Left ventricle myocardium inferior (tissue), 1 donor: ENCODE results near the gene APOL4. TPM values are rescaled to one million over a fixed set of nuclear protein-coding genes. Genes with fewer than 3 reads are reported as not detected.

Experiments used
- DNase-seq: peaks from one replicate; pipeline ENCODE4 v3.0.0-alpha.2; 2020
- H3K27ac ChIP-seq: fragments of 200-600 bp; replicated peaks from 2 replicates; pipeline ENCODE4 v1.8.0; 2021
- H3K27me3 ChIP-seq: fragments of 200-600 bp; 2 replicates; pipeline ENCODE4 v1.8.0; 2021; ENCODE audit warnings: low read depth
- H3K36me3 ChIP-seq: fragments of 200-600 bp; 2 replicates; pipeline ENCODE4 v1.8.0; 2021
- H3K4me1 ChIP-seq: fragments of 200-600 bp; 2 replicates; pipeline ENCODE4 v1.8.0; 2021
- H3K4me3 ChIP-seq: fragments of 200-600 bp; 2 replicates; pipeline ENCODE4 v1.8.0; 2021; ENCODE audit warnings: mild to moderate bottlenecking, moderate library complexity
- H3K9me3 ChIP-seq: fragments of 200-600 bp; replicated peaks from 2 replicates; pipeline ENCODE4 v1.8.0; 2021
- intact Hi-C: fragments of 100-400 bp; cut with micrococcal nuclease; formaldehyde crosslinking; loops from one replicate; pipeline ENCODE4 v1.11.0; 2022
- total RNA-seq: library from RNA; stranded (reverse); fragmentation: NEBNext Ultra II Directional; extraction: Animal tissue kit (Norgen Biotek cat#: 25700); gene quantifications from one replicate; pipeline ENCODE4 v1.2.1, GENCODE V29; 2021
- TF ChIP-seq, protein P1 (sequence below): fragments of 200-600 bp; IDR thresholded peaks from 2 replicates; pipeline ENCODE4 v1.8.0; 2021; ENCODE audit warnings: antibody characterized with exemption, mild to moderate bottlenecking, borderline replicate concordance
- donor health status: DM: no; HTN: yes; CAD: no; lungs with severe emphysema.

APOL4 gene
- total RNA-seq, 1 donor from 2014 or later, result 4.7 TPM

- Histone ChIP-seq H3K27me3 (no peaks in the 10 kb centered on the region), H3K27ac (peak overlapping the region; percentile 45), H3K36me3 (peaks cover 58% of the 10 kb centered on the region), H3K4me3 (no peak overlapping the region), H3K9me3 (no peaks in the 10 kb centered on the region), H3K4me1 (peaks cover 55% of the 10 kb centered on the region)
- intact Hi-C loops, result loop anchor here (5.0 kb wide), 1 partner anchor 36 kb away; no protein-coding TSS in a partner anchor
- DNase-seq, result no peak
- TF ChIP-seq, protein P1, sequence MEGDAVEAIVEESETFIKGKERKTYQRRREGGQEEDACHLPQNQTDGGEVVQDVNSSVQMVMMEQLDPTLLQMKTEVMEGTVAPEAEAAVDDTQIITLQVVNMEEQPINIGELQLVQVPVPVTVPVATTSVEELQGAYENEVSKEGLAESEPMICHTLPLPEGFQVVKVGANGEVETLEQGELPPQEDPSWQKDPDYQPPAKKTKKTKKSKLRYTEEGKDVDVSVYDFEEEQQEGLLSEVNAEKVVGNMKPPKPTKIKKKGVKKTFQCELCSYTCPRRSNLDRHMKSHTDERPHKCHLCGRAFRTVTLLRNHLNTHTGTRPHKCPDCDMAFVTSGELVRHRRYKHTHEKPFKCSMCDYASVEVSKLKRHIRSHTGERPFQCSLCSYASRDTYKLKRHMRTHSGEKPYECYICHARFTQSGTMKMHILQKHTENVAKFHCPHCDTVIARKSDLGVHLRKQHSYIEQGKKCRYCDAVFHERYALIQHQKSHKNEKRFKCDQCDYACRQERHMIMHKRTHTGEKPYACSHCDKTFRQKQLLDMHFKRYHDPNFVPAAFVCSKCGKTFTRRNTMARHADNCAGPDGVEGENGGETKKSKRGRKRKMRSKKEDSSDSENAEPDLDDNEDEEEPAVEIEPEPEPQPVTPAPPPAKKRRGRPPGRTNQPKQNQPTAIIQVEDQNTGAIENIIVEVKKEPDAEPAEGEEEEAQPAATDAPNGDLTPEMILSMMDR, result no peak
These were observed 55.7 kb downstream of the APOL4 start for GRCh38 chr22:36145881-36146280.

- peak overlapping the region; percentile 45 for H3K27ac ChIP-seq
- peaks cover 66% of the 10 kb centered on the region for H3K36me3 ChIP-seq
- no peaks in the 10 kb centered on the region for H3K27me3 ChIP-seq
- no peak overlapping the region for H3K4me3 ChIP-seq
- H3K4me1 ChIP-seq, result peaks cover 46% of the 10 kb centered on the region
- intact Hi-C loops, result loop anchor here (5.0 kb wide), 1 partner anchor 37 kb away; no protein-coding TSS in a partner anchor
- TF ChIP-seq, protein P1, result peak; percentile 85
- peak; percentile 51 for DNase-seq
- no peaks in the 10 kb centered on the region for H3K9me3 ChIP-seq
These were observed 56.6 kb downstream of the APOL4 start for GRCh38 chr22:36144886-36145541.

- Histone ChIP-seq H3K4me3 (no peak overlapping the region), H3K27ac (no peak overlapping the region), H3K36me3 (peaks cover 58% of the 10 kb centered on the region), H3K4me1 (peaks cover 36% of the 10 kb centered on the region), H3K9me3 (no peaks in the 10 kb centered on the region), H3K27me3 (no peaks in the 10 kb centered on the region)
- intact Hi-C loops, result no loop called here
- TF ChIP-seq, protein P1, result no peak
- no peak for DNase-seq
These were observed 57.7 kb downstream of the APOL4 start for GRCh38 chr22:36143956-36144355.

- DNase-seq, result no peak
- Histone ChIP-seq H3K9me3 (no peaks in the 10 kb centered on the region), H3K27ac (no peak overlapping the region), H3K4me3 (no peak overlapping the region), H3K27me3 (no peaks in the 10 kb centered on the region), H3K4me1 (peaks cover 29% of the 10 kb centered on the region), H3K36me3 (peaks cover 51% of the 10 kb centered on the region)
- TF ChIP-seq, protein P1, result no peak
- intact Hi-C loops, result no loop called here
These were observed 58.4 kb downstream of the APOL4 start for GRCh38 chr22:36143066-36143815.

- H3K36me3 ChIP-seq, result peaks cover 46% of the 10 kb centered on the region
- intact Hi-C loops, result no loop called here
- no peak for DNase-seq
These were observed 60.1 kb downstream of the APOL4 start for GRCh38 chr22:36141481-36141880.

More at GRCh38 chr22:36141481-36141880, 60.1 kb downstream of the APOL4 start:
- H3K4me3 ChIP-seq, result no peak overlapping the region
- H3K4me1 ChIP-seq, result peaks cover 11% of the 10 kb centered on the region
- TF ChIP-seq, protein P1, result no peak
- H3K27me3 ChIP-seq, result no peaks in the 10 kb centered on the region
- no peaks in the 10 kb centered on the region for H3K9me3 ChIP-seq
- H3K27ac ChIP-seq, result no peak overlapping the region

Other genes starting within 250 kb of the APOL4 start
- gene RBFOX2, start 173.0 kb downstream of the APOL4 start, total RNA-seq, result 75.4 TPM
- 21.3 TPM for gene APOL3, start 41.1 kb downstream of the APOL4 start, total RNA-seq
- 69.6 TPM for gene APOL2, start 37.7 kb upstream of the APOL4 start, total RNA-seq
- 15.2 TPM for gene APOL1, start 51.3 kb upstream of the APOL4 start, total RNA-seq
- gene MYH9, start 186.2 kb upstream of the APOL4 start, total RNA-seq, result 150 TPM